Stimulated activated CD4-positive, alpha-beta T cell treated with anti-CD3 and anti-CD28 coated beads, TNF-alpha, amount 100 ng/mL, for 1 hour (primary cell): Measurements from ENCODE around the gene TM2D3.
"Not testable (repeated sequence)": the region's sequence is repeated elsewhere in the genome, so short reads cannot be mapped to it uniquely, and the experiment has no call there.

Experiments
- DNase-seq, 3 donors: peaks; one replicate each; pipeline ENCODE4 v3.0.0-alpha.2; 2020; ENCODE audit warnings: low read depth in 3 of 3, low spot score in 1 of 3

The TM2D3 gene

DNA sequence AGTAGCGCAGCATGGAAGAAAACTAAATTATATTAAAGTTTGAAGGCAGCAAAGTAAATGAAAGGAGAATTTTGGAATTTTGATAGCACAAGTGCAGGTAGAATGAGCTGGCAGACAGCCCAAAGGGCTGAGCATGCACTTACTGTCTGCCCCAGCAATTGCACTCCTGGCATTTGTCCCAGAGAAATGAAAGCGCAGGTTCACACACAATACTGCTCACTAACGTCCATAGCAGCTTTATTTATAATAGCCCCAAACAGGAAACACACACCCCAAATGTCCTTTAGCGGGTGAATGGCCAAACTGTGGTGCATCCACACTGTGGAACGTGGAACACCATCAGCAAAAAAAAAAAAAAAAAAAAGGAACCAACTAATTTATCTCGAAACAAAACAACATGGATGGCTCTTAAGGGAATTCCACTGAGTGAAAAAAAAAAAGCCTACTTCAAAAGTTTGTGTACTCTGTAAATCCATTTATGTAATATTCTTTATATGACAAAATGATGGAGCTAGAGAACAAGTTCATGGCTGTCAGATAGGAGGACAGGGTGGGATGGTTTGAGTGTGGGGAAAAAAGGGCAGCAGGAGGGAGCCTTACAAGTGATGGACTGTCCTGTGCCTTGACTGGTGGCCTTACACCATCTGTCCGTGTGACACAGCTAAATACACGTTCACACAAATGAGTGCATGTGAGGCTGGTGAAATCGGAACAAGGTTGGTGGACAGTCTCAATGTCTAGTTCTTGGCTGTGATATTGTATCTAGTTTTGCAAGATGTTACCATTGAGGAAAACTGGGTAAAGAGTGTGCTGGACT is 6.0 kb upstream of the TM2D3 start:
- DNase-seq, result no peak

DNA sequence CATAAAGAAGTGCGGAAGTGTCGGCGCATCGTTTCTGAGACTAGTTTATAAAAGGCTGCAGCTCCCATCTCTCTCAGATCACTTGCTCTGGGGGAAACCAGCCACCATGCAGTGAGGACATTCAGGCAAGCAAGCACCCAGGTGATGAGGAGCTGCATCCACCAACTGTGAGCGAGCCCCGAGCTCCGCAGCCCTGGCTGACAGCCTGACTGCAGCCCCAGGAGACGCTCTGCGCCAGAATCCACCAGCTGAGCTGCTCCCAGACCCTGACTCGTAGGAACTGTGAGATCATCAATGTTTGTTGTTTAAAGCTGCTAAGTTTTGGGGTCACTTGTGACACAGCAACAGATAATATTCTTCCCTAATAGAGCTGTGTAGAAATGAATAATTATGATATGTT is 5.0 kb upstream of the TM2D3 start:
- DNase-seq, result no peak

- DNase-seq, result not testable (repeated sequence)
Measured at GRCh38 chr15:101654624-101655337, 2.6 kb upstream of the TM2D3 start.

DNA sequence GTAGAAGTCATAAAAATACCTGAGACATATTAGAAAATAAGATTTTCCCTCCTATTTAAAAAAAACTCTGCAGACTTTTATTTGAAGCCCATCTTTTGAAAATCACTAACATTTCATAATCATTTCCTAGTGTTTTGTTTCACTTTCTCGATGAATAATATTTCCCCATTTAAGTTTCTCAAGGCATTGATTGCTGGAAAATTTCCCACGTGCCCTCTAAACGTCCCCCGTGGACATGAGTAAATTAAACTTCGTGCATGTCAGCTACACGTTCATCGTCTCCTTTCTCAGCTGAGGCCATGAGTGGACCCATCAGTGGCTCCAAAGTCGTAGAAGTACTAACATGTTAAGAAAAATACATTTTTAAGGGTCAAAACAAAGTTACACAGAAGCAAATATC is 2.0 kb upstream of the TM2D3 start:
- DNase-seq, result no peak

DNA sequence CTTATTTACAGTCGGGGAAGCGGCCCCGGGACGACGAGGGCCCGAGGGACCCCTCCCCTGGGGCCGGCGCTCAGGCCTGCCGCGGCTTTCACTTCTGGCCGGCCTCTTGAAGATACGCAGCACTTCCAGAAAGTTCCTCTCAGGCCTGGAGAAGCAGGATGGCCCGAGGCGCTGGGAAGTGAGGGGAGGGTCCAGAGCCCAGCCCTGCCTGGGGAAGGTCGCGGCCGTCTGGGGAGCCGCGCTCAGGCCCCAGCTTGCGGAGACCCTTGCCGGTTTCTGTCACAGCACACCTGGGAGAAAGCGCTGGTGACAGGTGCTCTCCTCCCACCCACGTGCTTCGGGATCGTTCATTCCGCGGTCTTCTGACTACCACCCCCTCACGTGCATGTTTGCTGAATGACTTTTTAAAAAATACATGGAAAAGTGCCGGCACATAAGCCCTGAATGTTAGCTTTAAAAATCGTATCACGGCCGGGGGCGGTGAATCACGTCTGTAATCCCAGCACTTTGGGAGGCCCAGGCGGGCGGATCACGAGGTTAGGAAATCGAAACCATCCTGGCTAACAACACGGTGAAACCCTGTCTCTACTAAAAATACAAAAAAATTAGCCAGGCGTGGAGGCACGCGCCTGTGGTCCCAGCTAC is 727 bp upstream of the TM2D3 start:
- DNase-seq, result no peak

DNA sequence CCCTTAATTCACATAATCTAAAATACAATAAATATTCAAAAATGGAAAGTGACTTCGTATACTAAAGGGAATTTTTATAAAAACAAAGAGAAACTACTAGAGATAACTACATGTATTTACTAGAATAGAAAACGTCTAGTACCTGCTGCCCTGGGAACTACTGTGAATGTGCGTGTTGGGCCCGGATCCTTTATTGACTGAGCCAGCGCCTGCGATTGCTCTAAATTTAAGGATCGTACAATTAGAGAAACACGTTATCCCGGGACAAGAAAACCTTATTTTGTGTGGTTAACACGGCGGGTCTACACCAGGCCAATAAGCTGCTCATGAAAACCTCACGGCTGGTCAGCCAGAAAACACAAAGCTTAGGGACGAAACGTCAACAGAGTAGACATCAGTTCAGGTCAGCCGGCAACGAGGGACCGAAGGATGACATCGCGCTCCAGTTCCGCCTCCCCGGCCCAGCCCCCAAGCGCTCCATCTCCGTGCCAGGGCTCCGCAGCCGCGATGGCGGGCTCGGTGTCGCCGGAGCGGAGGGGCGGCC is 555 bp downstream of the TM2D3 start:
- no peak for DNase-seq

DNA sequence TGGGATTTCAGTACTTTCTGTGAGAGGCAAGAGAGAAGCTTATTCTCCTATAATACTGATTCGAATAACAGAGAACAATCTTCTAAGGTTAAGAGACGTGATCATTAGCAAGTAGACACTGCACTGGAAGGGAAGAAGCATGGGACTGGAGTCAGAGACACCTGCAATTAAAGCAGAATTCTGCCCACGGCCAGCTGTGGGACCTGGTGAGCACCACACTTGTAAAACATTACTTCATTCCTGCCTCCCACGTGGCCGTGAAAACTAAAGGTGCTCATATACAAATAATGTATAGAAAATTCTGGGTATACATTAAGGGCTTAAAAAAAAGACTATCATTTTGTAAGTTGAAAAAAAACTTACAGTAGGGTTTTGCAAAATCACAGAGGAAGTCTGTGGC is 2.0 kb downstream of the TM2D3 start:
- DNase-seq, result no peak

DNA sequence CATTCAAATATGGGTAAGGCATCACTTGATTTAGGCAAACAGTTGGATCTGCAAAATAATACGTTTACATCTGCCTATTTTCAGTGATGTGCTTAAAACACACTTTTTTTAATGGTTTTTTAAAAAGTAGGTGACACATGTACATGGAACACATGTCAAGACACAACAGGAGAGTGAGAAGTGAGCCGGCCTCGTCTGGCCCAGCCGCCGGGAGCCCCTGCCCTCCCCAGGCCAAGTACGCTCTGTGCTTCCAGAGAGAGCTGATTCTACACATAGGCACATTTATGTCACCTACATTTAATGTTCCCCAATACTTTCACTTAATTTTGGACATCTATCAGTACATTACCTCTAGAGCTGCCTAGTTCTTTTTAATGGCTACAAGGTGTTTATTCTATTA is 3.8 kb downstream of the TM2D3 start:
- no peak for DNase-seq

DNA sequence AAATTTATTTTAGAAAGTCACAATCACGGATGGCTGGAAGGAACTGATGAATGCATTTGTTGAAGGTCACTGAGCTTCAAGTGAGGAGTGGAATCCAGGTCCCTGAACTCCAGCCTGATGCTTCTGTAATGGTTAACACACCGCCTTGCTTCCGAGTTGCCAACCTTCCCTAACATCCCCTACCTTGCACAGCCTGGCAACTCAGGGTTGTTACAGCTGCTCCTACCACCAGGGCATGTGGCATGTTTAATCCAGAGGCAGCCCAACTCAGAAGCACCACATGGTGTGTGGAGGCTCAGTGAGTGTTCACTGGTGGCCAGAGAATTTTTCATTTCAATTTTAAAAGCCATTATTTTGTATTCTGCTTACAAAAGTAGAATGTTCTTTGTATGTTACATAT is 4.9 kb downstream of the TM2D3 start:
- DNase-seq, result no peak

GRCh38 chr15:101646672-101647071 is 5.5 kb downstream of the TM2D3 start:
- no peak for DNase-seq

DNA sequence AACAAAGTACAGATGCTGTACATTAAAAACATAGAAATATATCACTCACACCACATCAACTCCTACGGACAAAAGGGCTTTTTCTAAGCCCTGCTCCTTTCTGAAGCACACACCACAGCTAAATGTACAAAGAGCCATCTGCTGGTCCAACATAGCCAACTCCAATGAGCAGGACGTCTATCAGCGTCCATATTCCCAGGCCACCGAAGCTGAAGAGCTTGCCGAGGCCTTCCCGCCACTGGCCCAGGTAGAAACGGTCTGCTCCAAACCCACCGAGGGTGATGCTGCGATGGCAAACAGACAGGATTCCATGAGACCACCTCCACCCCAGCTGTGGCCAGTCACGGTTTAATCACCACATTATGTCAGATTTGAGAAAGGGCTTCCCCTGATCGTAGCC is 9.8 kb downstream of the TM2D3 start:
- no peak for DNase-seq

DNA sequence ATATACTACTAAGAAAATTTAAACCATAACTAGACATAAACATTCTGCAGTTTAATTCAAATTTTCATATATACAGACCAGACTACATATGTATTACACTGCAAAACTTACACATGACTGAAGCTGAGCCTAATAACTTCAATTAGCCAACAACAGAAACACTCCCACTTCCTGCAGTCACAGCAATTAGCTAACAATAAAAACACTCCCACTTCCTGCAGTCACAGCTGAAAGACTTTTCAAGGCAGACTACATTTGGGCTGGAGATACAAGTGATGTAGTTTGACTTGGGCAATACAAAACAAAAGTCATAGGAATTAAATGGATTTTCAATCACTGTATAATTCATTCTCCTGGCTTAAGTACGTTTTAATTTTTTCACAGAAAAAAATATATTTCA is 10.3 kb downstream of the TM2D3 start:
- DNase-seq, result no peak

GRCh38 chr15:101641129-101641764 is 10.9 kb downstream of the TM2D3 start:
- peak; percentile 42 to 60 (median 49) for DNase-seq

- DNase-seq, result no peak
Measured at GRCh38 chr15:101639667-101640066, 12.5 kb downstream of the TM2D3 start.

DNA sequence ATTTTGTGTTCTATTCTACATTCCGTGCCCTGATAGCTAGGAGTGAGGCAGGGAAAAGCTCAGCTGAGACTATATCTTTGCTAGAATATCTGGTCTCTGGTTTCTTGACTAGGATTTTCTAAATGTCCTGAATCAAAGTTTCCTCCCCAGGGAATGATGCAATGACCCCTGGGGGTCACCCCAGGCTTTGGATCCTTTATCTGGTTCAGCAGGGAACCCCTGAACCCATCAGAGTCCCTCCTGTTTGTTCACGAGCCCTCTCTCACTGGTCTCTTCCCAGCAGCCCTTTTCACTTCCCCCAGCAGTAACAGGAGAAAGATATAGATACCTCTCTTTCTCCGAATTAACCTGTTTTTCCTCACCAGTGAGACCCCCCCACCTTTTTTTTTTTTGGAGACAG is 14.3 kb downstream of the TM2D3 start:
- no peak for DNase-seq

GRCh38 chr15:101637516-101637915 is 14.7 kb downstream of the TM2D3 start:
- no peak for DNase-seq

DNA sequence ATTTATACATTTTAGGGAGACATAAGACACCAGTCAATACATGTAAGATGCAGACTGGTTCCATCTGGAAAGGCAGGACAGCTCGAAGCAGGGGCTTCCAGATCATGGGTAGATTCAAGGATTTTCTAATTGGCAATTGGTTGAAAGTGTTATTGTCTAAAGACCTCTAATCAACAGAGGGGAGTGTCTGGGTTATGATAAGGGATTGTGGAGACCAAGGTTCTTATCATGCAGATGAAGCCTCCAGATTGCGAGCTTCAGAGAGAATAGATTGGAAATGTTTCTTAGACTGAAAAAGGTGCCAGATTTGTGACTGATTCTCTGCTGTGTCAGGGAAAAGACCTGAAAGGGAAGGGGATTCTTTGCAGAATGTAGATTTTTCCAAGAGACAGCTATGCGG is 15.1 kb downstream of the TM2D3 start:
- no peak for DNase-seq

DNA sequence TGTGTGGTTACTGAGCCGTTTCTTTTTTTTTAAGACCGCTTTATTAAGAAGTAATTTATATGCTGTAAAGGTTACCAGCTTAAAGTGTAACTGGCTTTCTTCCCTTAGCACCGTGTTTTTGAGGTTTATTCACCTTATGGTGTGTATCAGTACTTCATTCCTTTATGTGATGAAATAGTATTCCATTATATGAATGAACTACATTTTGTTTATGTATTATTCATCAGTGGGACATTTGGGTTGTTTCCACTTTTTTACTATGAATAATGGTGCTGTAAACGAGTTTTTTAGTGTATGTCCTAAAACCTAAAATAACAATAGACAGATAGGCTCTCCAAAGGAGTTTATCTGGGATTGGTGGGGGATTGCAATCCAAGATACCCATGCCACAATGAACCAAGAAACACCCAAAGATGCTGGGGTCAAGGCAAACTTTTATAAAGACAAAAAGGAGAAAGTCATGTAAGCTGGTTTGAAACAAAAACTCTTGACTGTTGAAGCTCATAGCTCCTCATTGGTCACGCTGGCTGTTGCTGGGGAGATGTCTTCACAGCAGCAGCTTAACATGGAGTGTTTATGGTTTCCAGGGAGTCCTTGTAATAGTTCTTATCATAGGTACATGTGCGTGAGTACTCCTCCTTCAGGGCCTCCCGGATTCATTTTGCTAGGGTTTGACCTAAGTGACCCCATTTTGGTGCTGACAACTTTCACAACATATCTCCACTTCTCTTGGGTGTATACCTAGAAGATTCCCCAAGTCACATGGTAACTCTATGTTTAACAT is 16.0 kb downstream of the TM2D3 start:
- no peak for DNase-seq

- no peak for DNase-seq
Measured at GRCh38 chr15:101633356-101633755, 18.8 kb downstream of the TM2D3 start.

GRCh38 chr15:101626729-101627128 is 25.5 kb downstream of the TM2D3 start:
- DNase-seq, result not testable (repeated sequence)

GRCh38 chr15:101625980-101626379 is 26.2 kb downstream of the TM2D3 start:
- DNase-seq, result no peak
